ENCODE results near the gene SELENOK.
A peak's percentile ranks its signal among the peaks of the same experiment; 100 is the strongest.

SELENOK gene

DNA sequence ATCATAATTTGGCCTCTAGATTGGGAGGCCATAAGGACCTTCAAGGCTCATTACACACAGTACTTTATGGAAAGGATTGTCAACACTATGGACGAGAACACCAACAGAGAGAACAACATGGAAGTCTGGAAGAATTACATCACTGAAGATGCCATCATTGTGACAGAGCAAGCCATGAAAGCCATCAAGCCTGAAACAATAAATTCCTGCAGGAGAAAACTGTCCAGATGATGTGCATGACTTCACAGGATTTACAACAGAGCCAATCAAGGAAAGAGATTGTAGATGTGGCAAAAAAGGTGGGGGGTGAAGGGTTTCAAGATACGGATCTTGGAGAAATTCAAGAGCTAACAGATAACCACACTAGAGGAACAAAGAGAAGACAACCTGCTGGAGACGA is 29.4 kb downstream of the SELENOK start:
- Mint-ChIP-seq H3K4me3 (no peak overlapping the region), H3K27ac (no peak overlapping the region), H3K4me1 (no peaks in the 10 kb centered on the region), H3K36me3 (ENCODE audit: low read depth) (peaks cover 30% of the 10 kb centered on the region), H3K27me3 (no peaks in the 10 kb centered on the region), H3K9me3 (no peaks in the 10 kb centered on the region)
- no peak for ATAC-seq
- DNase-seq, result no peak

GRCh38 chr3:53860196-53860595 is 31.5 kb downstream of the SELENOK start:
- no peaks in the 10 kb centered on the region for H3K27me3 Mint-ChIP-seq
- no peak overlapping the region for H3K27ac Mint-ChIP-seq
- DNase-seq (no peak), ATAC-seq (no peak)
- H3K4me3 Mint-ChIP-seq, result no peak overlapping the region
- no peaks in the 10 kb centered on the region for H3K9me3 Mint-ChIP-seq
- peaks cover 24% of the 10 kb centered on the region for H3K36me3 Mint-ChIP-seq (ENCODE audit: low read depth)
- H3K4me1 Mint-ChIP-seq, result no peaks in the 10 kb centered on the region

DNA sequence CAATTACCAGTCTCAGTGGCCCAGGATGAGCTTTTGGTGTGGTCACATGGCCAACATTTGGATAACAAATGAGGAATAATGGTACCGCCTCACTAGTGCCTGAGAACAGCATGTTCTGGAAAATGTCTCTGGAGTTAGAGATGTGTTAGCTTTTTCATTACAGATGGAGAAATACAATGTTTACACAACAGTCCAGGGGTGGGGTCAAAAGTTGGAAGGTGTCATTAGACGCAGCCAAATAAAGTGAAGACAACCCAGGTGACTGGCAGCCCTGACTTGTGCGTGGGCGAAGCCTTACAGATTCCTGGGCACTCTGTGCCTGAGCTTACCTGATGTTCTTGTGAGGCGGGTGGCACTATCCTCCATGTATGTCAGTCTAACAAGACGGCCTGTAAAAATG is 32.5 kb downstream of the SELENOK start:
- ATAC-seq (no peak), DNase-seq (no peak)
- Mint-ChIP-seq H3K4me1 (no peaks in the 10 kb centered on the region), H3K9me3 (no peaks in the 10 kb centered on the region), H3K27ac (no peak overlapping the region), H3K27me3 (peaks cover 1% of the 10 kb centered on the region), H3K4me3 (no peak overlapping the region), H3K36me3 (ENCODE audit: low read depth) (peaks cover 18% of the 10 kb centered on the region)

DNA sequence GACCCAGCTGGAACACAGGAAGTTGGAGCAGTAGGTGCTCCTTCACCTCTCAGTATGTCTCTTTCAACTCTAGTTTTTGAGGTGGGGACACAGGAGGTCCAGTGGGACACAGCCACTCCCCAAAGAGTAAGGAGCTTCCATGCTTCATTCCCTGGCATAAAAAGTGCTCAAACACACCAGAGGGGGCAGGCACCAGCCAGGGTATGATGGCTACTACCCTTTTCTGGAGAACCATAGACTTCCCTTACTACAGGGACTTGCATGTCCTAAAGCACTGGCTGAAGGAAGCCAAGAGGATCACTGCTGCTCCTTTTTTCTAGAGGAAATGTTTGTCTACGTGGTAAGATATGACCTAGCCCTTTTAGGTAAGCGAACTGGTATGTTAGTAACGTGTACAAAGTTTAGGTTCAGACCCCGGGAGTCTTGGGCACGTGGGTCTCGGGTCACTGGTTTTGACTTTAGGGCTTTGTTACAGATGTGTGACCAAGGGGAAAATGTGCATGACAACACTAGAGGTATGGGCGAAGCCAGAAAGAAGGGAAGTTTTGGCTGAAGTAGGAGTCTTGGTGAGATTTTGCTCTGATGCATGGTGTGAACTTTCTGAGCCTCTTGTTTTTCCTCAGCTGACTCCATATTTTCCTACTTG is 33.4 kb downstream of the SELENOK start:
- Mint-ChIP-seq H3K4me1 (no peaks in the 10 kb centered on the region), H3K27me3 (peaks cover 3% of the 10 kb centered on the region), H3K9me3 (no peaks in the 10 kb centered on the region), H3K4me3 (no peak overlapping the region), H3K27ac (no peak overlapping the region), H3K36me3 (ENCODE audit: low read depth) (peaks cover 15% of the 10 kb centered on the region)
- ATAC-seq (no peak), DNase-seq (no peak)

DNA sequence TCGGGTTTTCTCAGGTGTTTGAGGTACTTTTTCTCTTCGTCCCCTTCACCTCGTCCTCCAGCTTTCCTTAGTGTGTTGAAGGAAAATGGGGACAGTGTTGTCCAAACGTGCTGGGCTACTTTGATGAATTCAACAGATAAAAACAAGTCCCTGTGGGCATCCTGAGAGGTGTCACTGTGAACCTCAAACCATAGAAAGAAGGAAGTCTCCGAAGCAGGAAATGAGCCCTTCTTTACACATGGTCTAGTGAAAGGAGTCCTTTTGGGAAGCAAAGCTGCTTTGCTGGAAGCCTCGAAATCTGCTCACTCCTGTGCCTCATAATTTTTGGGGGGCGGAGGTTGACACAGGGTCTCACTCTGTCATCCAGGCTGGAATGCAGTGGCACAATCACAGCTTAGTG is 34.7 kb downstream of the SELENOK start:
- Mint-ChIP-seq H3K4me1 (no peaks in the 10 kb centered on the region), H3K27ac (no peak overlapping the region), H3K36me3 (ENCODE audit: low read depth) (peaks cover 4% of the 10 kb centered on the region), H3K27me3 (peaks cover 3% of the 10 kb centered on the region), H3K4me3 (no peak overlapping the region), H3K9me3 (no peaks in the 10 kb centered on the region)
- DNase-seq (no peak), ATAC-seq (no peak)

DNA sequence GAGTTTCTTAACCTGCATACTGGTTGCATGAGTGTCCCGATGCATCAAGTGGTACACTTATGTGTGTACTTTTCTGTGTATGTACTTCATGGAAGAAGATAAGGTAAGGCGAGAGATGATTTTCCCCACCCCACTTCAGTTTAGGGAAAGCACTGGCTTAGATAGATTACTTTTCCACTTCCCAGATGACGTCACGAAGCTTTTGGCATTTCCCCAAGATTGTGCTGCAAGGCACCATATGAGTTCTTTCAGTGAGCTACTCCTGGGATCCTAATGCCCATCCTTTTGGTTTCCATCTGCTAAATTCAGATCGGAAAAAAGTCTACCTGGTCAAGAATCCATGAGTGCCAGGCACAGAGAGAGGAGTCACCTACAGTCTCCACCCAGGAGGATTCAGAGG is 40.8 kb downstream of the SELENOK start:
- DNase-seq (no peak), ATAC-seq (no peak)
- no peaks in the 10 kb centered on the region for H3K36me3 Mint-ChIP-seq (ENCODE audit: low read depth)
- no peak overlapping the region for H3K27ac Mint-ChIP-seq
- no peaks in the 10 kb centered on the region for H3K9me3 Mint-ChIP-seq
- no peak overlapping the region for H3K4me3 Mint-ChIP-seq
- H3K4me1 Mint-ChIP-seq, result no peaks in the 10 kb centered on the region
- peaks cover 36% of the 10 kb centered on the region for H3K27me3 Mint-ChIP-seq

GRCh38 chr3:53849916-53850315 is 41.7 kb downstream of the SELENOK start:
- Mint-ChIP-seq H3K4me1 (peaks cover 5% of the 10 kb centered on the region), H3K36me3 (ENCODE audit: low read depth) (no peaks in the 10 kb centered on the region), H3K27me3 (peaks cover 45% of the 10 kb centered on the region), H3K4me3 (no peak overlapping the region), H3K27ac (no peak overlapping the region), H3K9me3 (no peaks in the 10 kb centered on the region)
- ATAC-seq, result no peak
- DNase-seq, result no peak

DNA sequence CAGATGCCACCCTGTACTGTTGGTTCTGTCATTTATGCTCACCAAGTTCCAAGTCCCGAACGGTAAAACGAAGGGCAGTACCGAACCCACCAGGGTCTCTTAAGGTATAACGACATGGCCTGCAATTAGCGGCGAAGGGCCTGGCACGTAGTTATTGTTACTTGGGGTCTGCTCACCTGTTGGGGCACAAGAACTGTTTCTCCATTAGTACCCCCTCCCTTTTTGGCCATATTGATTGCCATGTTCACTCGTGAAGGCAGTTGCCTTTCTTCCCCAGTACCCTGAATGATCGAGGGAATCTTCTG is 44.9 kb downstream of the SELENOK start:
- H3K4me1 Mint-ChIP-seq, result peaks cover 10% of the 10 kb centered on the region
- H3K36me3 Mint-ChIP-seq (ENCODE audit: low read depth), result no peaks in the 10 kb centered on the region
- H3K9me3 Mint-ChIP-seq, result no peaks in the 10 kb centered on the region
- ATAC-seq, result no peak
- no peak overlapping the region for H3K27ac Mint-ChIP-seq
- DNase-seq, result no peak
- peaks cover 58% of the 10 kb centered on the region for H3K27me3 Mint-ChIP-seq
- peak overlapping the region; percentile 58 for H3K4me3 Mint-ChIP-seq

DNA sequence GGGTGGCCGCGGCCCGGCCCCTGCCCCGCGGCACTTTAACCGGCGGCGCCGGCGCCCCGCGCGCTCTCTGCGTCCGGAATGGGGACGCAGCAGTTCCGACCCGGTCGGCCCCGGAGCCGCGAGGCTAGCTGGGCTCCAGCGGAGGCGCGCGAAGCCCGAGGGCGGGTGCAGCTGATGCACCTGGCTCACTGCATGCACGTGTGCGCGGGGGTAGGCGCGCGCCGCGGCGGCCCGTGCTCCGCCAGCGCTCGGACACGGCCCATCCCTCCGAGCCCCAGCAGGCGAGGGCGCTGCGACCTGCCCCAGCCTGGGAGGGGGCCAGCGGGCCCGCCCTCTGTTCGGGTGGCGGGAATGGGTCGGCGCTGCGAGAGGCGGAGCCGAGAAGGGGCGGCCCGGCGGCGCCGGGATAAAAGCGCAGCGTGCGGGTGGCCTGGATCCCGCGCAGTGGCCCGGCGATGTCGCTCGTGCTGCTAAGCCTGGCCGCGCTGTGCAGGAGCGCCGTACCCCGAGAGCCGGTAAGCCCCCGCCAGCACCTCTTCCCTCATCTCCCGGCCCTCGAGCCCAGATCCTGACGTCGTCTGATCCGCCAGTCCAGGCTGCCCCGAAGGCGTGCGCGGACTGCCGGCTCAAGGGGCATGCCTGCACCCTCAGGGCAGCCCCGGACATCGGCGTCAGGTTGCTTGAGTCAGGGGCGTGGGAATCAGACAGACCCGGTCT is 45.4 kb downstream of the SELENOK start, which contains the start of the genes CHDH and IL17RB:
Gene CHDH (minus strand): TSS at position 286 of the 717 bp plus-strand sequence. CDS start 22,411 bp downstream, outside the sequence.
Gene IL17RB (plus strand): TSS at position 435 of the 717 bp plus-strand sequence. CDS start 21 bp downstream, at position 456.
- Mint-ChIP-seq H3K4me1 (peaks cover 10% of the 10 kb centered on the region), H3K27ac (no peak within 1 kb of the TSS), H3K27me3 (peaks cover 58% of the 10 kb centered on the region), H3K36me3 (ENCODE audit: low read depth) (no peaks in the 10 kb centered on the region), H3K4me3 (peak within 1 kb of the TSS; percentile 58), H3K9me3 (no peaks in the 10 kb centered on the region)
- ATAC-seq (peak; percentile 45), DNase-seq (peak; percentile 14)

DNA sequence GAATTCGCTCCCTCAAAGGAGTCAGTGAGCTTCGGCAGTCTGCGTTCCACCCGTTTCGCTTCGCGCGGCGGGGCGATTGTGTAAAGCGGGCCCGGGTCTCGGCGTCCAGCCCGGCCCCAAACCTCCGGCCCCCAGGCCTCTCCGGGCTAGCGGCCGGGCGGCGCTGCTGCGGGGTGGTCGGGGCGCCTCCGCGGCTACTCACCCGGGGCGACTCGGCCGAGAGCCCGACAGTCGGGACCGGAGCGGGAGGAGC is 45.9 kb downstream of the SELENOK start:
- peaks cover 55% of the 10 kb centered on the region for H3K27me3 Mint-ChIP-seq
- H3K27ac Mint-ChIP-seq, result no peak overlapping the region
- H3K36me3 Mint-ChIP-seq (ENCODE audit: low read depth), result no peaks in the 10 kb centered on the region
- DNase-seq (no peak), ATAC-seq (peak; percentile 15)
- H3K4me3 Mint-ChIP-seq, result peak overlapping the region; percentile 55
- H3K4me1 Mint-ChIP-seq, result peaks cover 10% of the 10 kb centered on the region
- no peaks in the 10 kb centered on the region for H3K9me3 Mint-ChIP-seq

GRCh38 chr3:53845103-53845880 is 46.4 kb downstream of the SELENOK start:
- Mint-ChIP-seq H3K4me3 (peak overlapping the region; percentile 55), H3K4me1 (peaks cover 10% of the 10 kb centered on the region), H3K27me3 (peaks cover 54% of the 10 kb centered on the region), H3K36me3 (ENCODE audit: low read depth) (no peaks in the 10 kb centered on the region), H3K9me3 (no peaks in the 10 kb centered on the region), H3K27ac (no peak overlapping the region)
- no peak for DNase-seq
- ATAC-seq, result no peak

- peak; percentile 16 for ATAC-seq
- Mint-ChIP-seq H3K9me3 (no peaks in the 10 kb centered on the region), H3K27ac (no peak overlapping the region), H3K4me1 (peaks cover 10% of the 10 kb centered on the region), H3K27me3 (peaks cover 52% of the 10 kb centered on the region), H3K4me3 (peak overlapping the region; percentile 55), H3K36me3 (ENCODE audit: low read depth) (no peaks in the 10 kb centered on the region)
- no peak for DNase-seq
These were observed 47.2 kb downstream of the SELENOK start for GRCh38 chr3:53844262-53845102.

DNA sequence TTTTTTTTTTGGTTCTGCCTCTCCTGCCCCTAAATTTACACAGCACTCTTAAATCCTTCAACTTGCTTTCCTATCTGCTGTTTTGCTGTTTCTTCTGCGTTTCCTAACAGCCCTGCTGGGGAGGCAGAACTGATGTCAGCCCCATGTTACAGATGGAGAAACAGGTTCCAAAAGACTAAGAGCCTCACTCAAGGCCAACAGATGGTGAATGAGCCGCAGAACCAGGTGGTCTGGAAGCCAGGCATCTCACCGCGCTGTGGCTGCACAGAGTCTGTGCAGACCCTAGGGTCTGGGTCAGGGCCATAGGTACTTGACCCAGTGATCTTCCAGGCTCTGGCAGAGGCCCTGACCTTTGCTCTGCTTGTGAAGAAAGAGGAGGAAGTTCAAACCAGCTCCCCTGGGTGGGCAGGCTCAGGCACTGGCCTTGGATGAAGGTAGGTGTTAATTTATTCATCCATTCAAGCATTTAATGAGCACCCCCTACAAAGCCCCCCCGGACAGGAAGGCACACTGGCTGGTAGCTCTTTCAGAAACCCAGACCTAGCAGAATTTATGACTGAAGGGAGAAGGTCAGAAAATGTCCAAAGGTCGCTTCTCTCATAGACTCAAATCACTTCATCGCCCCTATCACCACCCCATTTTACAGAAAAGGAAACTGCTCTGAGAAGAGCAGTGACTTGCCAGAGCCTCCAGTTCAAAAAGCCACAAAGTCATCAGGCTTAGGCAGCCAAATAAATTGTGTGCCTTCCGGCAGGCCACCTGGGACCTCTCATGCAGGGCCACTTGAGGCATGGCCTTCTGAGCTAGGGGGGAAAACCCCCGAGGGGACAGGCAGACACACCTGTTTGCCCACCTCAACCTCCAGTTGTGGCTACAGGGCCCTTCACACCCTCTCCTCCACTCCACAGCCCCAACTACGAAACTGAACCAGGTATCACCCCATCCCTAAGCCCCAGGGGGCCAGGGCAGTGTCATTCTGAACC is 48.2 kb downstream of the SELENOK start:
- peak overlapping the region; percentile 20 for H3K4me3 Mint-ChIP-seq
- H3K36me3 Mint-ChIP-seq (ENCODE audit: low read depth), result no peaks in the 10 kb centered on the region
- no peaks in the 10 kb centered on the region for H3K9me3 Mint-ChIP-seq
- H3K4me1 Mint-ChIP-seq, result peaks cover 10% of the 10 kb centered on the region
- H3K27ac Mint-ChIP-seq, result no peak overlapping the region
- ATAC-seq (no peak), DNase-seq (no peak)
- H3K27me3 Mint-ChIP-seq, result peaks cover 45% of the 10 kb centered on the region

All from activated naive CD8-positive, alpha-beta T cell treated with anti-CD3 and anti-CD28 coated beads, Interleukin-2, amount 50 U/mL, for 24 hours (primary cell).